HG02759 (cell line): ENCODE measurements around the gene MAPK11.

Experiments used
- ATAC-seq: cut with Tn5 transposase; IDR thresholded peaks from one replicate; pipeline ENCODE4 v1.9.1; 2021; ENCODE audit warnings: mild to moderate bottlenecking, moderate library complexity; ENCODE audit not compliant: unreplicated experiment

The MAPK11 gene

GRCh38 chr22:50296658-50297490, 26.7 kb upstream of the MAPK11 start:
- no peak for ATAC-seq

GRCh38 chr22:50294319-50294656, 24.1 kb upstream of the MAPK11 start:
- ATAC-seq = no peak

GRCh38 chr22:50293441-50294318, 23.5 kb upstream of the MAPK11 start:
- ATAC-seq = no peak

- ATAC-seq = no peak
These were observed 22.7 kb upstream of the MAPK11 start for GRCh38 chr22:50292643-50293440.

GRCh38 chr22:50289942-50290630, 19.9 kb upstream of the MAPK11 start:
- no peak for ATAC-seq

GRCh38 chr22:50289151-50289941, 19.2 kb upstream of the MAPK11 start:
- no peak for ATAC-seq

GRCh38 chr22:50287731-50288130, 17.6 kb upstream of the MAPK11 start:
- ATAC-seq = no peak

- no peak for ATAC-seq
These were observed 16.6 kb upstream of the MAPK11 start for GRCh38 chr22:50286701-50287318.

GRCh38 chr22:50286275-50286674, 16.1 kb upstream of the MAPK11 start:
- no peak for ATAC-seq

- no peak for ATAC-seq
These were observed 15.5 kb upstream of the MAPK11 start for GRCh38 chr22:50285568-50286229.

- ATAC-seq = no peak
These were observed 14.3 kb upstream of the MAPK11 start for GRCh38 chr22:50284479-50284878.

GRCh38 chr22:50283821-50284220, 13.6 kb upstream of the MAPK11 start:
- ATAC-seq = no peak

- ATAC-seq = no peak
These were observed 12.4 kb upstream of the MAPK11 start for GRCh38 chr22:50282361-50283155.

GRCh38 chr22:50281957-50282356, 11.8 kb upstream of the MAPK11 start:
- no peak for ATAC-seq

- no peak for ATAC-seq
These were observed 11.2 kb upstream of the MAPK11 start for GRCh38 chr22:50281384-50281760.

GRCh38 chr22:50280708-50281383, 10.7 kb upstream of the MAPK11 start:
- no peak for ATAC-seq

GRCh38 chr22:50280022-50280707, 10.0 kb upstream of the MAPK11 start:
- no peak for ATAC-seq
